IMR-90 (cell line): Measurements from ENCODE around the gene WDR62. TPM values are rescaled to one million over a fixed set of nuclear protein-coding genes. Genes with fewer than 3 reads are reported as not detected.

ENCODE experiments used
- ATAC-seq: fragments of 200-7000 bp; cut with Tn5 transposase; 2 replicates; pipeline ENCODE4 v1.9.1; 2020; ENCODE audit warnings: low read depth, mild to moderate bottlenecking, moderate library complexity
- BruUV-seq: library from RNA; stranded (reverse); fragments of 400-500 nt; replicated peaks from 2 replicates; lab custom pipeline; 2021; lab: Mats Ljungman, UMichigan
- CTCF ChIA-PET: fragments of 300-600 bp; formaldehyde crosslinking; extraction: SDS; loops from one replicate; lab custom pipeline; 2021; ENCODE audit warnings: antibody characterized with exemption; lab: Yijun Ruan, JAX
- POLR2A ChIA-PET: fragments of 300-600 bp; sonication (Branson Sonifier 250); formaldehyde crosslinking; loops from one replicate; lab custom pipeline; 2022; ENCODE audit warnings: antibody characterized with exemption; ENCODE audit not compliant: unreplicated experiment; lab: Charles Lee
- DNase-seq: peaks from one replicate; pipeline ENCODE4 v3.0.0; 2013
- H2AFZ ChIP-seq: replicated peaks from 2 replicates; pipeline ENCODE3; 2013; ENCODE audit warnings: low read length, mild to moderate bottlenecking; ENCODE audit not compliant: poor library complexity
- H2AK5ac ChIP-seq: 2 replicates; pipeline ENCODE4 v1.6.1; 2013; ENCODE audit warnings: low read depth, low read length, inconsistent platforms
- H2AK9ac ChIP-seq: replicated peaks from 2 replicates; pipeline ENCODE3; 2013; ENCODE audit warnings: mild to moderate bottlenecking, low read depth, low read length, moderate library complexity; ENCODE audit not compliant: poor library complexity
- H2BK120ac ChIP-seq: 2 replicates; pipeline ENCODE4 v1.6.1; 2013; ENCODE audit warnings: low read depth, low read length, inconsistent platforms
- H2BK15ac ChIP-seq: 3 replicates; pipeline ENCODE4 v1.6.1; 2013; ENCODE audit warnings: low read depth, low read length, inconsistent platforms
- H2BK20ac ChIP-seq: 2 replicates; pipeline ENCODE4 v1.6.1; 2013; ENCODE audit warnings: low read depth, mild to moderate bottlenecking, inconsistent platforms, low read length, moderate library complexity
- H2BK5ac ChIP-seq: 2 replicates; pipeline ENCODE4 v1.6.1; 2013; ENCODE audit warnings: mild to moderate bottlenecking, low read depth, low read length, inconsistent platforms; ENCODE audit not compliant: poor library complexity, severe bottlenecking
- H3K14ac ChIP-seq: replicated peaks from 2 replicates; pipeline ENCODE4 v1.6.1; 2013; ENCODE audit warnings: low read depth, low read length, inconsistent platforms
- H3K18ac ChIP-seq: 2 replicates; pipeline ENCODE4 v1.6.1; 2013; ENCODE audit warnings: low read depth, low read length, control low read depth
- H3K23ac ChIP-seq: 2 replicates; pipeline ENCODE4 v1.6.1; 2013; ENCODE audit warnings: low read depth, low read length, inconsistent platforms
- H3K27ac ChIP-seq: 2 replicates; pipeline ENCODE4 v1.5.1; 2013; ENCODE audit warnings: mild to moderate bottlenecking, control low read depth, low read length; ENCODE audit not compliant: insufficient read depth
- H3K27me3 ChIP-seq: 2 replicates; pipeline ENCODE4 v1.6.1; 2013; ENCODE audit warnings: low read length; ENCODE audit not compliant: control insufficient read depth, insufficient read depth
- H3K36me3 ChIP-seq: 2 replicates; pipeline ENCODE4 v1.6.1; 2013; ENCODE audit warnings: low read length, mixed read lengths; ENCODE audit not compliant: control insufficient read depth, insufficient read depth
- H3K4ac ChIP-seq: 2 replicates; pipeline ENCODE4 v1.6.1; 2013; ENCODE audit warnings: low read depth, low read length, inconsistent platforms
- H3K4me1 ChIP-seq: 2 replicates; pipeline ENCODE4 v1.6.1; 2013; ENCODE audit warnings: low read length, mixed read lengths; ENCODE audit not compliant: control insufficient read depth, insufficient read depth
- H3K4me2 ChIP-seq: 2 replicates; pipeline ENCODE4 v1.6.1; 2013; ENCODE audit warnings: low read depth, mild to moderate bottlenecking, control low read depth, low read length, moderate library complexity
- H3K4me3 ChIP-seq: 2 replicates; pipeline ENCODE4 v1.5.1; 2013; ENCODE audit warnings: low read depth, mild to moderate bottlenecking, control low read depth, low read length, moderate library complexity; ENCODE audit not compliant: insufficient read depth
- H3K56ac ChIP-seq: 2 replicates; pipeline ENCODE4 v1.6.1; 2013; ENCODE audit warnings: low read length, inconsistent platforms; ENCODE audit not compliant: insufficient read depth; ENCODE audit errors: extremely low read depth
- H3K79me1 ChIP-seq, 2 experiments: 2 replicates each; pipeline ENCODE4 v1.6.1; 2013; ENCODE audit warnings: low read length in 2 of 2, inconsistent platforms in 1 of 2, low read depth in 1 of 2
- H3K9ac ChIP-seq: 2 replicates; pipeline ENCODE4 v1.6.1; 2013; ENCODE audit warnings: low read depth, low read length, control low read depth
- H3K9me1 ChIP-seq: 2 replicates; pipeline ENCODE4 v1.6.1; 2013; ENCODE audit warnings: low read length, inconsistent platforms; ENCODE audit not compliant: insufficient read depth
- H3K9me3 ChIP-seq: 2 replicates; pipeline ENCODE4 v1.6.1; 2013; ENCODE audit warnings: low read length; ENCODE audit not compliant: control insufficient read depth, insufficient read depth
- H4K20me1 ChIP-seq: 2 replicates; pipeline ENCODE4 v1.6.1; 2013; ENCODE audit warnings: low read length, inconsistent platforms; ENCODE audit not compliant: insufficient read depth
- H4K5ac ChIP-seq: 2 replicates; pipeline ENCODE4 v1.6.1; 2013; ENCODE audit warnings: mild to moderate bottlenecking, low read depth, low read length, control low read depth
- H4K8ac ChIP-seq, 2 experiments: 2 replicates each; pipeline ENCODE4 v1.6.1; 2013; ENCODE audit warnings: low read depth in 2 of 2, low read length in 2 of 2, control low read depth in 1 of 2, inconsistent platforms in 1 of 2
- H4K91ac ChIP-seq: 2 replicates; pipeline ENCODE4 v1.6.1; 2013; ENCODE audit warnings: low read depth, low read length, inconsistent platforms; ENCODE audit not compliant: insufficient read depth
- BHLHE40 ChIP-seq: fragments of 150-350 bp; IDR thresholded peaks from 2 replicates; pipeline ENCODE4 v1.6.1; 2016; ENCODE audit warnings: mild to moderate bottlenecking, low read depth, low read length
- CEBPB ChIP-seq: IDR thresholded peaks from 2 replicates; pipeline ENCODE4 v1.6.1; 2012; ENCODE audit warnings: low read depth, low read length, improper control_type of control experiment
- CHD1 ChIP-seq: IDR thresholded peaks from 2 replicates; pipeline ENCODE4 v1.6.1; 2012; ENCODE audit warnings: low read depth, low read length, improper control_type of control experiment
- CTCF ChIP-seq: conservative IDR thresholded peaks from 2 replicates; pipeline ENCODE4 v1.5.1; 2012; ENCODE audit warnings: mild to moderate bottlenecking, low read depth, low read length, improper control_type of control experiment
- MXI1 ChIP-seq: IDR thresholded peaks from 2 replicates; pipeline ENCODE4 v1.6.1; 2012; ENCODE audit warnings: low read depth, mild to moderate bottlenecking, low read length, moderate library complexity, borderline replicate concordance
- POLR2A ChIP-seq: IDR thresholded peaks from 2 replicates; pipeline ENCODE4 v1.6.1; 2012; ENCODE audit warnings: mild to moderate bottlenecking, low read depth, low read length
- RAD21 ChIP-seq: IDR thresholded peaks from 2 replicates; pipeline ENCODE4 v1.6.1; 2012; ENCODE audit warnings: low read length, improper control_type of control experiment
- USF2 ChIP-seq: fragments of 150-350 bp; IDR thresholded peaks from 2 replicates; pipeline ENCODE4 v1.6.1; 2017; ENCODE audit warnings: mild to moderate bottlenecking, antibody characterized with exemption, low read length, low read depth
- WGBS, 2 experiments: methylation state at CpG; one replicate each; pipeline versions ENCODE4 v1.1.5 to v1.1.7; 2013; ENCODE audit warnings: missing lambda C conversion rate in 2 of 2; ENCODE audit not compliant: insufficient read length in 1 of 2; ENCODE audit errors: extremely low coverage in 2 of 2; 5-methylcytosine and 5-hydroxymethylcytosine counted together
- dilution Hi-C: fragments of 300-500 bp; cut with HindIII; formaldehyde crosslinking; loops from one replicate; pipeline ENCODE4 v1.14.3; 2018; ENCODE audit warnings: low sequenced_read_pairs; ENCODE audit not compliant: unreplicated experiment
- in situ Hi-C: fragments of 300-500 bp; cut with MboI; formaldehyde crosslinking; loops from 3 replicates; pipeline ENCODE4 v1.14.3; 2019; ENCODE audit warnings: low sequenced_read_pairs, inconsistent platforms, mixed read lengths
- intact Hi-C: fragments of 100-400 bp; cut with micrococcal nuclease; formaldehyde crosslinking; loops from 2 replicates; pipeline ENCODE4 v1.10.0; 2022
- polyA plus RNA-seq, 3 experiments: library from polyadenylated mRNA; depleted of rRNA; stranded (reverse); fragments of >200 nt; gene quantifications; 2 replicates each; pipeline ENCODE4 v1.2.3, GENCODE V29; 2012; ENCODE audit warnings: low replicate concordance in 1 of 3
- total RNA-seq: library from RNA; depleted of rRNA; stranded (reverse); fragments of >200 nt; gene quantifications from 2 replicates; pipeline ENCODE4 v1.2.3, GENCODE V29; 2012

The WDR62 gene
- total and polyA plus RNA-seq, 2 of the 4 experiments (the other 2 are of a cell fraction), result 4.5 to 7.0 TPM

- no peak overlapping the region for H3K9ac ChIP-seq
- dilution Hi-C loops, result no loop called here
- no peak overlapping the region for H3K18ac ChIP-seq
- ChIA-PET CTCF (interaction anchor here (0.6 kb wide), 1 partner anchor 230 kb away, joined by 3 read pairs; no protein-coding TSS in a partner anchor), POLR2A (no interaction called here)
- H2AFZ ChIP-seq, result no peak overlapping the region
- peaks cover 0 to 28% of the 10 kb centered on the region in 2 experiments; a peak in 3 of 4 replicates for H3K79me1 ChIP-seq
- in situ Hi-C loops, result no loop called here
- no peak overlapping the region for H3K4me2 ChIP-seq
- no peak overlapping the region for H4K91ac ChIP-seq
- H3K27me3 ChIP-seq, result no peaks in the 10 kb centered on the region
- no peaks in the 10 kb centered on the region; the same call in 1 of the 2 replicates for H4K20me1 ChIP-seq
- BruUV-seq, result no TSS peak
- no peak for DNase-seq
- no peak overlapping the region for H3K14ac ChIP-seq
- H3K4ac ChIP-seq, result no peak overlapping the region
- H3K9me3 ChIP-seq, result no peaks in the 10 kb centered on the region
- WGBS, 2 experiments, result 88% methylated on average over 3 of the region's 10 CpGs; no CpG with 5 or more reads in 1 of the 2 experiments
- 0 out of 2 replicates have a peak, but pooled peaks cover 6% of the 10 kb centered on the region for H3K9me1 ChIP-seq
- peaks cover 5% of the 10 kb centered on the region; the same call in 1 of the 2 replicates for H3K4me1 ChIP-seq
- no peak overlapping the region for H3K56ac ChIP-seq
- no peak overlapping the region for H2AK5ac ChIP-seq
- H3K36me3 ChIP-seq, result peaks cover 46% of the 10 kb centered on the region
- H2BK120ac ChIP-seq, result no peak overlapping the region
- H3K4me3 ChIP-seq, result no peak overlapping the region
- H4K5ac ChIP-seq, result no peak overlapping the region
- ATAC-seq, result no peak
- intact Hi-C loops, result no loop called here
- H2BK15ac ChIP-seq, result no peak overlapping the region
- no peak overlapping the region for H4K8ac ChIP-seq
- no peak overlapping the region for H3K27ac ChIP-seq
- no peak overlapping the region for H2BK20ac ChIP-seq
- no peak overlapping the region for H2AK9ac ChIP-seq
- no peak for TF ChIP-seq RAD21
- no peak for TF ChIP-seq POLR2A
- TF ChIP-seq CTCF, result no peak
- no peak for TF ChIP-seq CHD1
- no peak for TF ChIP-seq USF2
- TF ChIP-seq MXI1, result no peak
- TF ChIP-seq BHLHE40, result no peak
- no peak for TF ChIP-seq CEBPB
- H2BK5ac ChIP-seq, result no peak overlapping the region
- H3K23ac ChIP-seq, result no peak overlapping the region
Measured at GRCh38 chr19:36028313-36029041, 26.2 kb upstream of the WDR62 start.
